GM18951 (cell line): ENCODE results near the gene NUP62.
A peak's percentile ranks its signal among the peaks of the same experiment; 100 is the strongest.

ENCODE experiments used
- POLR2A ChIP-seq: IDR thresholded peaks from 4 replicates; pipeline ENCODE4 v1.6.1; 2011; ENCODE audit warnings: mild to moderate bottlenecking; ENCODE audit not compliant: insufficient read length, insufficient read depth; ENCODE audit errors: extremely low read depth
- in situ Hi-C: fragments of 300-500 bp; cut with MboI; formaldehyde crosslinking; loops from one replicate; pipeline ENCODE4 v1.12.0; 2022; ENCODE audit warnings: low sequenced_read_pairs, mixed read lengths, inconsistent platforms; ENCODE audit not compliant: unreplicated experiment

The NUP62 gene

DNA sequence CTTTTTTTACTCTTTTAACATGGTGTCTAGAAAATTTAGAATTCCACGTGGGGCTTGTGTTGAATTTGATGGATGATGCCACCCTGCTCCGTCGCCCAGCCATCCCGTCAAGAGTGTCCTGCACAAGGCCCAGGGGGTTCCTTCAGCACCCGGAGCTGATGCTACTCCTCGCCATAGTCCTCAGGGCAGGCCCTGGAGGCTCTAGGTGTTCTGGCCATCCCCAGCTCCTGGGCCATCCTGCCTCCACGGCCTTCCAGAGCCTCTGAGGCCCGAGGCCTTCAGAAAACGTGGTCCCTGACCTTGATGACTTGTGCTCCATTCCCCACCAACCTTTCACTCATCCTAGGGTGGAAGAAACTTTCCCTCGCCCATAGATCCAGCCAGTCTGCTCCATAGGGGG lies 55.5 kb downstream of the NUP62 start:
- no peak for TF ChIP-seq POLR2A
- in situ Hi-C loops: no loop called here

DNA sequence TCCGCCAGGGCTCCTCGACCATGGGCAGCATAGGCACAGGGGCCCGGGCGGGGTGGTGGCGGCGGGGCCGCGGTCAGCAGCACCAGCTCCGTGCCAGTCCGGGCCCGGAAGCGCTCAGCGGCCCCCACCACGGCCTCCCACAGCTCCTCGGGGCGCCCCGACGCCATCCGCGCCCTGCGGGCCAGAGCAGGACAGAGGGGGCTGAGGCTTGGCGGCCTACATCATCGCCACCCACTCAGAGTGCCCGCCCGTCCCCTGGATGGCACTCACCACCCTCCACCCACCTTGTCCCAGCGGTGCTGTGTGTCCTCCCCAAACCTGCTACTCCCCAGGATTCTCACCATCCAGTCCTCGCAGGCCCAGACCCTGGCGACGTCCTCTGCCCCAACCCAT lies 56.2 kb downstream of the NUP62 start:
- in situ Hi-C loops: no loop called here
- TF ChIP-seq POLR2A: no peak

DNA sequence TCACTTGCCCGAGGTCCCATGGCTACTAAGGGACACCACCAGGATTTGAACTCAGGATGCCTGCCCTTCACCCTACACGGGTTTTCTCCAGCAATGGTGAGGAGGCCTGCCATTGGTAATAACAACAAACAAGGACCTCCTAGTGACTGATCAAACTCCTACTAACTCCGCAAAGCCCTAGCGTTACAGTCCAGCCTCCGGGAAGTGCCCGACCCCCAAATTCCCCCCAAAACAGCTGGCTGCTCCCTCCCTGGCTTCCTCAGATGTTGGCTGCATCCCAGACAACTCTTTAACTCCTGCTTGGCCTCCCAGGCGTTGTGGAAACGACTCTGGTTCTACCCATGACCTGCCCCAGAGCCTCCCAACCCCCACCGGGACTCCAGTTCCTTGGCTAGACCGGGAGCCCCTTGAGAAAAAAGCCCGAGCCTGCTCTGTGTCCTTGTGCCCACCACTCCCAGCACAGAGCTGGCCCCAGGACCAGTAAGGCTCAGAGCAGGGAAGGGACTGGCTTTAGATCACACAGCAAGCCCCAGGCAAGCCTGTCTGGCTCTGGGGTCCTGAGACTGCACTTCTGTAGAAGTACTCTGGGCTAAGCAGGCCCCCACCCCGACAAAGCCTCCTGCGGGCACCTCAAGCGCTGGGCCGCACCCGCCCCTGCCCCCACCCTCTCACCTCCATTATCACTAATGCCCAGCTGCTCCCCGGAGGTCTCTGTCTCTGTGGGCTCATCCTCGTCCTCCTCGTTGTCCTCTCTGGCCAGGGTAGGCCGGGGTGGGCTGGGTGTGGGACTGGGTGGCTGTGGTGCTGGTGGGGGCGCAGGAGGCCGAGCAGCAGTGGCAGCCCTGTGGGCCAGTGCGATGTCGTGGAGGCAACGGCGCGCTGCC lies 56.8 kb downstream of the NUP62 start:
- no peak for TF ChIP-seq POLR2A
- in situ Hi-C loops: no loop called here

DNA sequence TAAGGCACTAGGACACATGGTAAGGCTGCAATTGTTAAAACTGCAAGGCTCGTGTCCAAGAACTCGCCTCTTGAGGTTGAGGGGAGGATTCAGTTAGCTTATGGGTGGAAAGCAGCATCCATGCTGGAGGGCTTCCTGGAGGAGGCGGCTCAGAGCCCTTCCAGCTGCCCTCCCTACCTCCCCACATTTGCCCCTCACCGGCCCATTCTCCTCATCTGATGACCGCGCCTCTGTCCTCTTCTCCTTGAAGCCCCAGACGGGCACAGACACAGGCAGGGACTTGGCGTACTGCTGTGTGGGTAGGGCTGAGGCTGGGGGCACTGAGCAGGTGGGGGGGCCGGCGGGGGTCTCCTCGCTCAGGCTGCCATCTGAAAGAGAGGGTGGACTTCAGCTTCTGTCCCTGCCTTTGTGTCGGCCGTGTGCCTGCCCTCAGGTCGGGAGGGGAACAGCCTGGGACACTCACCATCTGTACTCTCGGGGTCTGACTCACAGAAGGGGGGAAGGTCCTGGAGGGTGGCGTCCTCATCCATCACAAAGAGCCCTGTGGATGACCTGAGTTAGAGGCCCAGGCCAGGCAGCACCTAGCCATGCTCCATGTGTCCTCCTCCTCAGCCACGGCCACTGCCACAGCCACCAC lies 57.8 kb downstream of the NUP62 start:
- in situ Hi-C loops: no loop called here
- TF ChIP-seq POLR2A: no peak

DNA sequence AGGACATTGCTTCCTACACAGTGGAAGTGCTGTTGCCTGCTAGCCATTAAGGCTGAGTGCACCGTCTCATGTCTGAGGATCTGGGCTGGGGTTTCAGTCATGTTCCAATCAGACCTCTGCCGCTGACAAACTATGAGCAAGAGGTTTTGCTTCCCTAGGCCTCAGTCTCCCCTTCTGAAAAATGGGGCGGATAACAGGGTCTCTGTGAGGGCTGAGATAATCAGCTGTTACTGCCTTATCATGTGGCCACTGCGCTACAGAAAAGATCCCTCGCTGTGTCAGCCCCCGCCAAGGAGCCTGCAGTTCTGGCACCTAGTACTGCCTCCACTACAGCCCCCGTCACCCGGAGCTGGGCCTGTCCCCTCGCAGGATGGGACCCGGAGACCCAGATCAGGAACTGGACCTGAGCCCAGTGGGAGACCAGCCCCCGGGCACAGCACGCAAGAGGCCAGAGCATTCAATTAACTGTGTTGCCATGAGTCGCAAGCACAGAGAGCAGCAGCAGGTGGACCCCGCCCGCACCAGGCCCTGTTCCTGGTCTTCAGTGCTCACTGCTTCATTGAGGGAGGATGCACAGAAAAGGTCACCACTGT lies 58.9 kb downstream of the NUP62 start:
- in situ Hi-C loops: no loop called here
- no peak for TF ChIP-seq POLR2A

DNA sequence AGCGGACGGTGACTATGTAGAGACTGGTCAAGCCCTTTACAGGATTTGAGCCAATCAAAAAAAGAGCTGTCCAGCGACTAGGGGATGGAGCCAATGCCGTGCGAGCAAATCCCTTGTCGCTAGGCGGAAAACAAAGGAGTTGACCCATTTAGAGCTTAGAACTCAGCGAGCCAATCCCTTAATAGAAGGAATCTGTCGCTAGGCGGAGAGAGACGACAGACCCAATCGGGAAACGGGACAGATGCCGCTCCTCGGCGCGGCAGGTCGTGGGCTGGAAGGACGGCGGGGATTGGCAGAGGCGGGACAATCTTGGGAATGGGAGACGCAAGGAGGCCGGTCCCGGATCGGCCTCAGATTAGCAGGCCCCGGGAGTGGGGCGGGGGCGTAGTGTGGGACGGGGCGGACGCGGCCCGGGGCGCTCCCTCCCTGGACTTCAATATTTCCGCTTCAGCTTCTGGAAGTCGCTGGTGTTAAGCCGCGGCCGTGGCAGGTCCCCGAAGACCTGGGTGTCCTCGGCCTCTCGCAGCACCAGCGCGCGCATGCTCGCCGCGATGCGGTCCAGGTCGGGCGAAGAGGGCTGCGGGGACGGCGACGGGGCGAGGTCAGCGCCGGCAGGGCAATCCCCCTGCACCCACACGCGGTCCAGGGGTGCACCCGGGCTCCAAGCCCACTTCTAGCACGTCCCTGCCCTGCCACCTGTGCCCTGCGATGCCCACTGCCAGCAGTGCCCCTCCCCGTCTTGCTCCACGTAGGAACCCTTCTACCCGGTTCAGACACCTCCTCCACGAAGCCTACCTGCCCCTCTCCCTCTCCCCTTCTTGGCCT lies 59.6 kb downstream of the NUP62 start:
- in situ Hi-C loops: no loop called here
- TF ChIP-seq POLR2A: peak; percentile 72

DNA sequence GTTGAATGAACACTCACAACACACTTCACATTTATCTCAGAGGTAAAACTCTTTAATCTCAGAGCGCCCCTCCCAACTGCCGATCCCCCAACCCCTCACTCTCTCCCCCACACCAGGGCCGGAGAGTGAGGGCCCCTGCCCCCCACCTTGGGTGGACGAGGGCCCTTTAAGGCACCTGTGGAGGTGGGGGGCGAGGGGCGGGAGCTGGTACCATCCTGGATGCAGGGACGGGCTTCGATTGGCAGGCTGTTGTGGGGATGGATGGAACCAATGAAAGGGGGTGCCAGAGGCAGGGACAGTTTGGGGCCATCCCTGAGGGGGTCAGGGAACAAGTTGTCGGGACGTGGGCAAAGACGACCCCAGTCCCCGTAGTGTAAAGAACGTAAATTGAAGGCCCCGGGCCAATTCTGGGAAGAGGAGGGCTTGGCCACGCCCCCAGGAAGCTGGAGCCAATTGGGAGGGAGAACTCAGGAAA lies 60.3 kb downstream of the NUP62 start:
- TF ChIP-seq POLR2A: no peak
- in situ Hi-C loops: no loop called here

DNA sequence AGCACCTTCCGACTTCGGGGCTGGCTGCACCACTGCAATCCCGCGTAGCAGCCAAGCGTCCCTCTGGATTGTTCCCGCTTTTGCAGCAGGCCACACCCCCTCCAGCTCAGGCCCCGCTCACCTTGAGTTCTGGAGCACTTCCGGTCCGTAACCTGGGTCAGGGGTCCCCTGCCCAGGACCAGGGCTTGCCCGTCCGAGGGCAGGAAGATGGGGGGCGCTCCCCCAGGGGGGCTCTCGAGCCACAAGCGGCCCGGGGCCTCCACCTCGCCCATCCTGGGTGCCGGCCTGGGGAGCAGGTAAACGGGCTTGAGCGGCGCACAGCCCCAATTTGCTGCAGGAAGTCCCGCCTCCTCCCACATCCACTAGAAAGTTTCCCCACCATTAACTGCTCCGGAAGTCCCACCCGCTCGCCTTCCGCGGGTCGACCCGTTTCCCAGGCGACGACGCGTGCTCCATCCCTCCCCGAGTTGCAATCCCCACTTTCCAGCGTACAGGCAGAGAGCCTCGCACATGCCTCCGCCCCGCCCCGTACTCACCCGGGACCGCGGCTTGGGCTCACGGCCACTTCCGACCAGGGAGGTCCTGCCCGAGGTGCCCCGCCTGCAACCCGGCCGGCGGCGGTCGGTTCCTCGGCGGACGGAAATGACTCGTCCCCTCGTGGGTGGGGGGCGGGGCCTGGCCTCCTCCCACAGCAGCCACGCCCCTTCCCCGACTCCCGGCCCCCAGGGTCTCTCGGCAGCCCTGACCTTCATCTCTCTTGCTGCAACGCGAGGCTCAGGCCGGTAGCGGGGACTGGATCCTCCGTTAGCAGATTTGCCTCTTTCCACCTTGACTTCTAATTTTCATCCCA lies 62.1 kb downstream of the NUP62 start, which contains the start of gene PNKP:
TSS of gene PNKP (minus strand) at position 644 of the 850 bp plus-strand sequence. CDS start at position 272, 372 bp downstream.
- TF ChIP-seq POLR2A: peak; percentile 90
- in situ Hi-C loops: no loop called here

DNA sequence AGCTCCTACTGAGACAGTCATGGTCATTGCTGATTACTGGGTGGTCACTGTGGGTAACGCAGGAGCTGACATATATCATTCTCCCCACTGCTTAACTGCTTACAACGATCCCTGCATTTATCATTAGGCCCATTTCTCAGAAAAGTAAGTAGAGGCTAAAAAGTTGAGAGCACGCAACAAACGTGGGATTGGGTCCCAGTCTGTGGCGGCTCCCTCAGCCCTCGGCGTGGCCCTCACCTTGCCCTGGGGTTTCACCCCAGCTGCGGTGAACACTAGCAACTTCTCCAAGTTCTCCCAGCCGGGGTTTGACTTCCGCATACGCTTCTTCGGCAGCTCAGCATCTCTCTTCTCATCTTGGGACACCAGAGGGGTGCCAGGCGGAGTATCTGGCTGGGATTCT lies 64.4 kb downstream of the NUP62 start:
- in situ Hi-C loops: no loop called here

DNA sequence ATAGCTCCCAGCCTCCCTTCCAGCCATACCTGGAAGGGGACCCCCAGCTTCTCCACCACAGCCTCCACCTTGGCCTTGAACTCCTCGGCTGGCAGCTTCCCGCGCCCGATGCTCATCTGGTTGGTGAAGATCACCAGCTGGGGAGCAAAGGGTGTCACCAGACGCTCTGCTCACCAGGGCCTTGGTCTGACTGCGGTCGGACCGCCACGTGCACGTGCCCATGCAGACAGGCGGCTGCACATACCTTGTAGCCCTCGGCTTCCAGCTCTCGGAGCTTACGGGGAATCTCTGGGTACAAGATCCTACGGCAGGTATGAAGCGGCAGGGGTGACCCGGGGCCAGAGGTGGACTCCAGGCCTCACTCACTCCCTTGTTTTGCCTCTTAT lies 65.4 kb downstream of the NUP62 start:
- in situ Hi-C loops: no loop called here
- no peak for TF ChIP-seq POLR2A

More for the DNA sequence above, 64.4 kb downstream of the NUP62 start:
- no peak for TF ChIP-seq POLR2A

DNA sequence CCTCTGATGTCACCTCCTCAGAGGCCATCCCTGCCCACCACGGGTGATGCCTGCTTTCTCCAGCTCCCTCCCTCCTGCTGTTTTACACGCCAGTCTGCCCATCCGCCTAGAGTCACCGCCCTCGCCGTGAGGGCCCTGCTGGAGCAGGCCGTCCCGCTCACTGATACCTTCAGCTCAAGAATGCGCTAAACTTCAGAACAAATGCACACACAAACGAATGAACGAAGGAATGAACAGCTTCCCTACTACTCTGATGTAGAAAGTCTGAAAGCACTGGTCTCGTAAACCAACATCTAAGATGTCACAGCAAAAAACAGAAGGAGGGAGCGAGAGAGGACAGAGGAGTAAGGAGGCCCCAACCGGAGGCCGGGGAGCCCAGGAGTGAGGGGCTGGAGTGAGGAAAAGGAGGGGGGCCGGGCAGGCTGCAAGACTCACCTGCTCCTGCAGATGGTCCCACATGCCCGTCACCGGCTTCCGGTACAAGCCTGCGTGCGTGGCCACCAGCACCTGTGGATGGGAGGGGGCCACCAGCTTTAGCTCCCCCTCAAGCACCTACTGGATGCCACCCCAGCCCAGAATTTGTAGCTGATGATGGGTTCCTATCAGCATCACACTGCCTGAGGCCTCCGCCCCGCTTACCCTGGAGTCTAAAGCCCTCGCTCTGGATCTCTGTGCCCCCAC lies 65.9 kb downstream of the NUP62 start:
- in situ Hi-C loops: no loop called here
- TF ChIP-seq POLR2A: no peak

DNA sequence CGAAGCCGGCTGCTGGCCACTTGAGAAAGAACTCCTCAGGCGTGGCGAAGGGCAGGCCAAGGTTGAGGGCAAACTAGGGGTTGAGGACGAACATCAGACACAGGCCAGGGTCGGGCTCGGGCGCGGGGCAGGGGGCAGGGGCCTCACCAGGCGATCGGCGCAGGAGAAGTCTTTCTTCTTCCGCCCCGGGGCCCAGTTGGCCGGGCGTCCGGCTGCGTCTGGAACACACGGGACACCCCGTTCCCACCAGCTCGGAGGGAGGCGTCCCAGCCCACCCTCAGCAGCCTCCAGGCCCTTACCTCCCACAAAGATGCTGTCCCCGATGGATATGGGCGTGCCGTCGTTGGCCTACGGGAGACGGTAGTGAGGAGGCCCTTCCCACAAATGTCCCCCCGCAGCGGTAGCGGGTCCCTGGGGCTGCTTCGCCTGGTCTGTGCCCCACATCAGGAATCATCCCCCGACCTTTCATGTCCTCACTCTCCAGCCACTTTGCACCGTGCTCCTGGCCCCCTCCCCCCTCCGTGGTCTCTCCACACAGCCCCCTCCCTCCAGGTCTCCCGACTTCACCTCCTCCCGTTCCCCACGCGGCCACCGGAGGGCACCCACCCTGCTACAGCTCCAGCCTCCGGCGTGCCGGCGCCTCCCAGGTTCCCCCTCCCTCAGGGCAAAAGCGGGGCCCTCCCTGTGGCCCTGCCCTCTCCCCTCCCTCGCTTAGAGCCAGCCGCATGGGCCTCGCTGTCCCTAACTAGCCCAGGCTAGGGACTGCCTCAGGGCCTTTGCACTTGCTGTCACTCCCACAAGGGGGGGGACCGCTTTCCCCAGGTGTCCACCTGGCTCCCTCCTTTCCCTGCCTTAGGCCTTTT lies 66.7 kb downstream of the NUP62 start:
- no peak for TF ChIP-seq POLR2A
- in situ Hi-C loops: no loop called here
